ENCODE results near the gene COPS2.
"Not testable (repeated sequence)": the region's sequence is repeated elsewhere in the genome, so short reads cannot be mapped to it uniquely, and the experiment has no call there.

COPS2 gene

GRCh38 chr15:49101536-49101935, 53.9 kb downstream of the COPS2 start:
- DNase-seq = no peak

- peak; percentile 26 for DNase-seq
These were observed 59.2 kb downstream of the COPS2 start for GRCh38 chr15:49096090-49096750.

- DNase-seq = no peak
These were observed 60.5 kb downstream of the COPS2 start for GRCh38 chr15:49094923-49095322.

- no peak for DNase-seq
These were observed 61.9 kb downstream of the COPS2 start for GRCh38 chr15:49093252-49094105.

- DNase-seq = no peak
These were observed 66.4 kb downstream of the COPS2 start for GRCh38 chr15:49088996-49089395.

GRCh38 chr15:49085696-49086459, 69.5 kb downstream of the COPS2 start:
- no peak for DNase-seq

- DNase-seq = no peak
These were observed 71.2 kb downstream of the COPS2 start for GRCh38 chr15:49084285-49084570.

- no peak for DNase-seq
These were observed 71.8 kb downstream of the COPS2 start for GRCh38 chr15:49083401-49084284.

GRCh38 chr15:49082960-49083359, 72.4 kb downstream of the COPS2 start:
- DNase-seq = no peak

- no peak for DNase-seq
These were observed 75.9 kb downstream of the COPS2 start for GRCh38 chr15:49079340-49080039.

GRCh38 chr15:49075881-49076280, 79.5 kb downstream of the COPS2 start:
- peak; percentile 13 for DNase-seq

- not testable (repeated sequence) for DNase-seq
These were observed 80.7 kb downstream of the COPS2 start for GRCh38 chr15:49074589-49075287.
